GM21515 (cell line): Measurements from ENCODE around the gene LRRTM3.

Source experiments
- ATAC-seq: cut with Tn5 transposase; IDR thresholded peaks from one replicate; pipeline ENCODE4 v1.9.1; 2021; ENCODE audit not compliant: unreplicated experiment

The LRRTM3 gene

DNA sequence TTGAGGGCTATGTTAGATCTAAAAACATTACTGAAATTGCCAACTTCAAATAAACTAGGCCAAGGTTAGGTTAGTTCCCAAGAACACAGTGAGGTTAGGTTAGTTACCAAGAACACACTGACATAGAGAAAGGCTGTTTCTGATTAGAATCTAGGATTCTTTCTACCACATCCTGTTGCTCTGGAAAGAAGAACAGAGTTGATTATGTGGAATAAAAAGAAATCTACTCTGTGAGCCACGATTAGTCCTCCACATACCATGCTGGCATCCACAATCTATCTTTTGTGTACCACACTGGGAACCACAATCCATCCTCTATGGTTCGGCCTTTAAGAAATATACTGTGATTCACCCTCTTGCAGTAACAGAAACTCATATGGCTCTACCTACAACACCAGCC is 91.4 kb downstream of the LRRTM3 start:
- ATAC-seq: no peak

- no peak for ATAC-seq
Measured at GRCh38 chr10:67022099-67022498, 96.3 kb downstream of the LRRTM3 start.

DNA sequence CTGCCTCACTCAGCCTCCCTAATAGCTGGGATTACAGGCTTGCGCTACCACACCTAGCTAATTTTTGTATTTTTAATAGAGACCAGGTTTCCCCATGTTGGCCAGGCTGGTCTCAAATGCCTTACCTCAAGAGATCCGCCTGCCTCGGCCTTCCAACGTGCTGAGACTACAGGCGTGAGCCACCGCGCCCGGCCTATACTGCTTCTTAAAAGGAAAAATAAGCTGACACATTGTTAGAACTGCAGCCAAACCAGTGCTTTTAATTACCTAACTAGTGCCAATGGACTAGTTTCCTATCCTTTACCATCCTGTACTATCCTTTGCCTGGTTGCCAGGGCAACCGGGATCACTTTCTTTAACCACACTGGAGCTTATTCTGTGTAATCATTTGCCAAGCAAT is 108.0 kb downstream of the LRRTM3 start:
- no peak for ATAC-seq

- no peak for ATAC-seq
Measured at GRCh38 chr10:67036808-67037207, 111.0 kb downstream of the LRRTM3 start.

DNA sequence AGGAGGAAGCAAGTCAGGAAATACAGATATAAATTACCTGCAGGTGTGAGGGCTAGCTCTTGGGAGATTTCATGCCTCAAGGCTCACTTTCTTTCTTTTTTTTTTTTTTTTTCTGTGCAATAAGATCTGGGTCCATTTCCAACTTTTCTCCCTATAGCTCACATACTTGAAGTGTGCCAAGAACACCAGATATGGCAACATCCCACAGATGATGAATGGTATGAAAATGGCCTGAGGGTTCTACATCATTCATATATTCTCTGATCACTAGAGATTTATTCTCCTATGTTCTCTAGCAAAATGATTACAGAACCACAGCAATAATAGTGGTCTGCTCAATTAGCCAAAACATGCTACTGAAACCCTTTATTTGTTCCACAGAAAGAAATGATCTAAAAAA is 117.2 kb downstream of the LRRTM3 start:
- no peak for ATAC-seq

GRCh38 chr10:67045404-67045803 is 119.6 kb downstream of the LRRTM3 start:
- ATAC-seq: no peak

DNA sequence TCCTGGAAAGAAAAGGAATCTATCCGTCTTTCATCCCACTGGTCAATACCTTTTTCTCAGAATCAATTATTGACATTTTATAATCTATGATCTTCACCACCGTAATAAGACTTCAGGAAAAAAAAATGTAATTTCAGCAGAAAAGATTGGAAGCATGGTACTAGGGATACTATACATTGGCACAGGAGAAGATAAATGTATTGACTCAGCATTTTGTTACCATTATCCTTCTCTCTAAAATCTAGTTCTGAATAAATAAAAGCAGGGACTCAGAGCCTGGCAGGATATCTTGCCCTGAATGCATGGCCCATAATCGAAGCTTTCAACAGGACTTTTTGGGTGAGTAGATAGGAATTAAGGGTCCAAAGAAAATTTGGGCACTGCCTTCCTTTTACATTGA is 120.7 kb downstream of the LRRTM3 start:
- no peak for ATAC-seq

- ATAC-seq: no peak
Measured at GRCh38 chr10:67049988-67050387, 124.2 kb downstream of the LRRTM3 start.

- no peak for ATAC-seq
Measured at GRCh38 chr10:67050415-67050814, 124.6 kb downstream of the LRRTM3 start.

DNA sequence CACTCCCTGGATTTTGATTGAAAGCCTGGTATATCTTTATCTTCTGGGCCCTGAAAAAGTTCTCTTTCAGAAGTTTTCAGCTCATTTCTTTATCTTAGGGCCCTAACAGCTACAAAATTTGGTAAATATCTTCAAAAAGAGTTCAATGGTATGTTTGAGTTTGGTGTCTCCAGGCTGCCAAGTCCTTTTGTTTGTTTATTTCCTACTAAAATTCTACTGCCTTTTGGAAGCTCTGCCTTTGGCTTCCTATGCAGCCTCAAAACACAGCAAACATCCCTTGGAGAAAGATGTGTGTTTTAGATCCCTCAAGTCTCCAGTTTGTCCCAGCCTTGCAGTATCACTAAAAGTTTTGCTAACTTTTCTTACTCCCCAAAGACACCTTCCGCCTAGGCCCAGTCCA is 146.8 kb downstream of the LRRTM3 start:
- ATAC-seq: no peak

DNA sequence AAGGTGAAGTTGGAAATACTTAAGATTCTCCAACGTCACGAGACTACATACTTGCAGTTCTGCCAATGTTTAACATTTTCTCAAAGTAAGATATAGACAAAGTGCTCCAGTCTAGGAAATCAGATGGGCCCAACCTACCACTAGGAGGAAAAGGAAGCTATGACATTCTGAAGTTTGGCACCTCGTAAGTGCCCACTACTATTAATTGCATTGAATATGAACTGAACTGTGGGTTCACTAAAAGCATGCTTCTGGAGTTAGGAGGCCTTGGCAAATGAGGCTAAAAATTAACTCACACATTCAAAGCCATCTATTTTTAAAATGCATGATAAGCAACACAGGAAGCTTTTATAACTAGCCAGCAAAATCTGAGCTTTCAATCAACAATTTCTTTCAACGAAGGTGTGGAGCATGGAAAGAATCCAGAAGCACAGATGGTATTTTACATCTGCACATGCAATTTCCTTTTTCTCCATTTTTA is 149.7 kb downstream of the LRRTM3 start:
- ATAC-seq: no peak

- no peak for ATAC-seq
Measured at GRCh38 chr10:67076144-67076543, 150.3 kb downstream of the LRRTM3 start.

- ATAC-seq: no peak
Measured at GRCh38 chr10:67077376-67077775, 151.5 kb downstream of the LRRTM3 start.

- no peak for ATAC-seq
Measured at GRCh38 chr10:67079126-67079525, 153.3 kb downstream of the LRRTM3 start.

GRCh38 chr10:67086327-67087134 is 160.7 kb downstream of the LRRTM3 start:
- no peak for ATAC-seq

- no peak for ATAC-seq
Measured at GRCh38 chr10:67087135-67087425, 161.2 kb downstream of the LRRTM3 start.

- no peak for ATAC-seq
Measured at GRCh38 chr10:67088036-67088435, 162.2 kb downstream of the LRRTM3 start.

GRCh38 chr10:67095531-67095930 is 169.7 kb downstream of the LRRTM3 start:
- no peak for ATAC-seq

DNA sequence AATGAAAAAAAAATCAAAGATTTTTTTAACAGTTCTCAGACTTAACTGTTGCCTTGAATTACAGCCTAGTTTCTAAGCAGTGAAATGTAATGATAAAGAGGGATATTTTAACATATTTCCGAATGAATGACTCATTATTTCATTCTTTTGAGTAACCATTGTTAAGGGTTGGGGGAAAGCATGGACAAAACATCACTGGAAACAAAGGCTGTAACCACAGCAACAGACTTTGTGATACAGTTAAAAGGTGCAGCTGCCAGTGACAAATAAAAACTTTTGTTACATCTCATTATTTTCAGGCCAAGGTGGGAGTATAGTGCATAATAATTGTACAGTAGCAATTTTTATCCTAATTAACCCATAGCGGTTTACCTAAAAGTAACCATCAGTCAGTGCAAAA is 172.6 kb downstream of the LRRTM3 start:
- ATAC-seq: no peak

GRCh38 chr10:67100951-67101350 is 175.1 kb downstream of the LRRTM3 start:
- ATAC-seq: no peak

DNA sequence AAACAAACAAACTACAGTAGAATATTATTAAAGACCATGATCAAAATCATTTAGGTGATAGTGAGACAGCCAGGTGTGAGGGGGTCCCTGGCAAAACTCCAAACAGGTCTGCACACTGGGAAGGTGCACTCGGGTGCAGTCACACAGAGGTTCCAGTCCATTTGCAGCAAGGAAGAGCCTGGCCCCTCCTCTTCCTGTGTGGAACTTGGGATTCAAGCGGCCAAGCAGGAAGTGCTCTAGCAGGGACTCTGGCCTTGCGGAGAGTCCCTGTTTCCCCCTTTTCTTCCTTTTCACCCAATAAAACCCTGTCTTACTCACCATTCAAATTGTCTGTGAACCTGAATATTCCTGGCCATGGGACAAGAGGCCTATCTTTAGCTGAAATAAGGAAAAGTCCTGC is 181.8 kb downstream of the LRRTM3 start:
- no peak for ATAC-seq

DNA sequence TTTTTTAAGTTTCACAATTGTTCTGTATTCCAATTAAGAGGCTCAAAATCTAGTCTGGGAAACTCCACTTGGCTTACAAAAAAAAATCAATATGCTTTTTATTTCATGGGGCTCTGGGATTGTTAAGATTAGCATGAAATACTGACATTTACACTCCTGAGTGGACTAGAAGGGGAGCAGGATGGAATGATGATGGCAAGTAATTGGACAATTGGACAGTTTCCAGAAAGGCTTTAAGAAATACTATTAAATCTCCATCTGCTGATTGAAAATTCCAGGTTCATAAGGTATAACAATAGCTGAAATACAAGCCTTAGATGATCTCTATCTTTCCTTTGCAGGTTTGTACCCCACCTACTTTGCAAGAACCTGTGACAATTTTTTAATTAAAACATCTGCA is 184.4 kb downstream of the LRRTM3 start:
- ATAC-seq: no peak

GRCh38 chr10:67112765-67113164 is 186.9 kb downstream of the LRRTM3 start:
- ATAC-seq: no peak
